IPS-NIHi7 (cell line): ENCODE results near the gene POMGNT1.

Experiments used
- DNase-seq: peaks from one replicate; pipeline ENCODE4 v3.0.0; 2012; ENCODE audit warnings: mixed read lengths; ENCODE audit errors: extremely low spot score

The POMGNT1 gene

DNA sequence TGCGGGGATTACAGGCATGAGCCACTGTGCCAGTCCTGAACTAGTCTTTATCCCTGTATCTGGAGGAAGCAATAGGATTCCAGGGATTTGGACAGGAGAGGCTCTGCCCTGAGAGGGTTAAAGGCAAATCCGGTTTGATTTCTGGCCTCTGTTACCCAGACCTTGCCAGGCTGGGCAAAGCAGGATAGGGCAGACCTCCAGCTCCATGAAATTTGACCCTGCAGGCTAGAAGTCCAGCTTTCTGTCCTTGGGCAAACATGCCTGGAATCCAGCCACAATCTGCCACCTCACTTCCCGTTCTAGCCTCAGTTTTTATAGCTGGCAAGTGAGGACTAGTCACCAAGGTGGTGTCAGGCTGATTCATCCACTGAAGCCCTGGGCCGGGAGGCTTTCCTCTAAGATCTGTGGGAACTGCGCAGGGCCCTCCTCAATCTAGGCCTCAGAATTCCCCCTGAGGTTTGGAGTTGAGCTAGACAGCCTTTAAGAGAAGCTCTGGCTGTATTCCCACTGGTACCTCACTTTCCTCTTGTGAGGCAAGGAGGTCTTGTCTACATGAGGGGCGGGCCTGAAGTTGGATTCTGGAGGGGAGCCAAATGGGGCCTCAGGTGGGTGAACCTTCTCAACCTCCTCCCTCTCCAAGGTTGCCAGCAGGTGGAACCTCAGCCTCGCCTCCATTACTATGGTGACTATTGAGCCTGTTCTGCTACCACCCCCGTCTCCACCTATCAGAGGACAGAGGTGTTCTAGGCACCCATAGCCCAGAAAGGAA lies 15.0 kb downstream of the POMGNT1 start:
- no peak for DNase-seq

GRCh38 chr1:46181343-46182260 lies 16.6 kb downstream of the POMGNT1 start:
- DNase-seq = no peak

GRCh38 chr1:46180082-46180616 lies 18.1 kb downstream of the POMGNT1 start:
- peak; percentile 75 for DNase-seq

DNA sequence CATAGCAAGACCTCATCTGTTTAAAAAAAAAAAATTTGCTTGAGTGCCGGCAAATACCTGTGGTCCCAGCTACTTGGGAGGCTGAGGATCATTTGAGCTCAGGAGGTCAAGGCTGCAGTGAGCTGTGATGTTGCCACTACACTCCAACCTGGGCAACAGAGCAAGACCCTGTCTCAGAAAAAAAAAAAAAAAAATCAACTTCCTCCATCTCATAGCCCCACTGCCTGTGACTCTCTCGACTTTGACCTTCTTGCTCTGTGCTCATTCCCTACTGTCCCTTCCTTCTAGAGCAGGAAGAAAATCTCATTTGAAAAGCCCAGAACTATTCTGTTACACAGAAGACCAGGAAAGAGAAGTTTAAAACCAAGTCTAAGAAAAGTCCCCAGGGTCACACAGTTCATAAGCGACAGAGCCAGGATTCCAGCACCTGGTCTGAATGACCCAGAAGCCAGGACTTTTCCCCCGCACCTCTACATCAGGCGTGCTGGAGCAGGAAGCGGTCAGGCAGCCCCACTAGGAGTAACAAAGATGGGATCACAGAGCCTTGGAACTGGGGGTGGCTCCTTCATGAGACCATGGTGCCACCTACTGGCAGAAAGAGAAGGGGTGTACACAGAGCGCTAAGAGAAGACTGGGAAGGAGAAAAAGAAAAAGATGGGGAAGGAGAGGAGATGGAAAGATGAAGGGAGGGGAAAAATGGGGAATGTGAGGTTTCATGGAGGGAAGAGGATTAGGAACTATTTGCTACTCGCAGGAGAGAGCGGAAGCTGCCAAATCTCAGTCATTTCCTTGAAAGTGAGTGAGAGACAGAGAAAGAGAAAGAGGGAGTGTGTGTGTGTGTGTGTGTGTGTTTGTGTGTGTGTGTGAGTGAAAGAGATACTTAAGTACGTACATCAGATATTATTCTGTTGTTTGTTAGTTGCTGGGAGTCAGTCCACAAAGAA lies 18.8 kb downstream of the POMGNT1 start:
- peak; percentile 94 for DNase-seq

- DNase-seq = no peak
Observed at GRCh38 chr1:46176211-46176865, 21.9 kb downstream of the POMGNT1 start, which contains the start of gene P3R3URF. P3R3URF (minus strand) TSS chr1:46176488; CDS start chr1:46176471, 17 bp downstream.

DNA sequence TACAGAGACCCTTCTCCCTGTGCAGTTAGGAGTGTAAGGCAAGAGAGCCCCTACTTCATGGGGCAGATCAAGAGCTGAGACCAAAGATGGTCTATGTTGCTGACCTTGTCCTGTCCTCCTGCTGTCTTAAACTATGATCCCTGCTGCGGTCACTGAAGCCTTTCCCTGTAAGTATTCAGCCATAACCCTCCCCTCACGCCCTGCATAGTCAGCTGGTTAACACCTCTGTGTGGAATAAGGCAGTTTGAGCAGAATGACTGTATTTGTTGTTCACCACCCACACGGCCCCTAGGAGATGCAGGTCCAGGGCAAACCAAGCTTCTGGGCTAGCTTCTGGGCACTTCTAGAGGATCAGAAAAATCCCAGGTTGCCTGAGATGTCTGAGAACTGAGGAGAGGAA lies 23.0 kb downstream of the POMGNT1 start:
- DNase-seq = no peak

DNA sequence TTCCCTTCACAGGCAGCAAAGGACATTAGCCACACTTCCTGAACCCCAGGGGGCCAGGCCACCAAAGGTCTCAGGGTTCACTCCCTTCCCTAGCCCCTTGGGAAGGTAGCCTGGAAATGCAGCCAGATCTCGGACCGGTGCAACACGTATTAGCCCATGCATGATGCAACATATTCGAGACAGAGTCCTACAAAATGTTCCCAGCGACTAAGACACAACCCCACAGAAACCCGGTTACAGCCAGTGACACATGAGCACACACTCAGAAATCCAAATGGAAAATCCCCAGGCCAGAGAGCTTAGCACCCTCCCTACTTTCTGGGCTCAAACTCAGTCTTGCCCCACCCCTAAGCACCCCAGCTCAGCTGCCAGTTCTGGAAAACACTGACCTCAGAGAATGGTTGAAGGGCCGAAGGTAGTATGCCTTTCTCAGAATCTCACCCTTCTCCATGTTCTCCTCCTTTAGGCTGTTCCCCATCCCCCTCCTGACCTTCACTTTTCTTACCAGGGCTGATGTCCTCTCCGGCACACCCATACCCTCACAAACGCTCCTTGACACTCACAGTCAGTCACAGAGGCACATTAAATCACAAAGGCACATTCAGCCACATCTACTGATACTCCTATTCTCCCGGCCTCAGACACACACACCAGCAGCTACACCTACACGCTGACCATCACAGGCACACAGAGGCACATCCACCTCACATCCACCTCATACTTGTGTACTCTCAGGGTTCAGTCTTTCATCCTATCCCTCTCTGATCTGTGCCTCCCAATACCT lies 23.6 kb downstream of the POMGNT1 start, which contains the start of gene TSPAN1:
TSS of gene TSPAN1 (plus strand) at position 640 of the 784 bp plus-strand sequence. CDS start 6,021 bp downstream, outside the sequence.
- no peak for DNase-seq

- no peak for DNase-seq
Observed at GRCh38 chr1:46173361-46173856, 24.8 kb downstream of the POMGNT1 start.

- DNase-seq = no peak
Observed at GRCh38 chr1:46172321-46172720, 25.9 kb downstream of the POMGNT1 start.

- peak; percentile 60 for DNase-seq
Observed at GRCh38 chr1:46171871-46172270, 26.4 kb downstream of the POMGNT1 start.

DNA sequence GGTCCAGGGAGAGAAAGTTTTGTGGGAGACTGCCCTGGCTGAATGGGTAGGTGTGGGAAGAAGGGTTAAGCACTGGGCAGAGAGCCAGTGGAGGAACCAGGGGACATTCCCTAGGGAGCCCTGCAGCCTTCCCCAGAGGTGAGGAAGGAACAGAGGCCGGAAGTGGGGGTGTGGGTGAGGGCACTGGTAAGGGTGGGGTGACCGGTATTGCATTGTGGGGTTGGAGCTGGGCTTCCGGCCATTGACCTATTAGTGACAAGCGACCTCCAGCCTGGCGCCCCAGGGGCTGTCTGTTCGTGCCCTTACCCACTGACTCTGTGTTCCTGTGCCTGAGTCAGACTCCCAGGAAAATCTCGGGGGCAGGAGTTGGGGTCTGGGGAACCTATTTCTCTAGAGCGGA lies 26.9 kb downstream of the POMGNT1 start:
- DNase-seq = no peak

GRCh38 chr1:46169811-46170454 lies 28.3 kb downstream of the POMGNT1 start:
- no peak for DNase-seq

- no peak for DNase-seq
Observed at GRCh38 chr1:46168477-46168876, 29.8 kb downstream of the POMGNT1 start.

DNA sequence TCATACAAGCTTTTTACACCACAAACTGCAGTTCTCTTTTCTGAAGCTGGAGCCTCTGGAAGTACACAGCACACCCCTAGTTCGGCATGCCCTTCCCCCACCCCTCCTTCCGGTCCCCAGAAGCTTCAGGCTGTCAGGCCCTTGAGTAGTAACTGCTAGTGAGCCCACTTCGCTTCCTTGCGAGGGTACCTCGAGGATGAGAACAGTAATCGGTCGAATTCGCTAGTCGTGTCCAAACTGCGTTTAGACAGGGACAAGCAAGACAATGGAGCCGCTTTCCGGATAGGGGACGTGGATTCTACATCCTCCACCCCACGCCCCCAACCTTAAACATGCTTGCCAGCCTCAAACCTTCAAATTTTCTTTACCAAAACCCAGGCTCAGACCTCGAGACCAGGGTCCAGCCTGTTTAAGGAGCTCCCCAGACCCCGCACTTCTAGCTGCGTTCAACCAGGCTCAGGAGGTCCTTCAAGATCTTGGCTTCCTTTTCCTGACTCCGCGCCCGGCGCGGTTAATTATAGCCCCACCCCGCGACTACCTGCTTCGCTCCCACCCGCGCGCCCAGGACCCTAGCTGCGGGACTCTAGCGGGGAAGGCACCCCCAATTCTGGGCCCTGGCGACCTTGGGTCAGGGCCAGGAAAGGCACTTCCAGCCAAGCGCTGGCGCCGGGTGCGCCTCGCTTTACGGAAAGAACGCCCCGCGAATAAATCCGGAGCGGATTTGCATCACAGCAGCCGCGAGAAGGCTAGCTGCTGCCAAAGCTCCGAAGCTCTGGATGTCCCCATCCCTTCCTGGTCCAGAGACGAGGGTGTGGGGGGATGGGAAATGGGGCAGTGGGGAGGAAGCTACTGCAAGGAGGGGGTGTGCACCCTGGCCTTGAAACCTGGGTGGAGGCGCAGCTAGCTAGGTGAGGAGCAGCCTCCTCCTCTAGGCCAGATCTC lies 31.4 kb downstream of the POMGNT1 start:
- DNase-seq = peak; percentile 34

- no peak for DNase-seq
Observed at GRCh38 chr1:46160212-46160611, 38.0 kb downstream of the POMGNT1 start.

- no peak for DNase-seq
Observed at GRCh38 chr1:46159516-46159915, 38.7 kb downstream of the POMGNT1 start.

- DNase-seq = no peak
Observed at GRCh38 chr1:46158312-46159281, 39.6 kb downstream of the POMGNT1 start.
